ENCODE measurements around the gene OR10A5. TPM values are rescaled to one million over a fixed set of nuclear protein-coding genes. Genes with fewer than 3 reads are reported as not detected.

OR10A5 gene
- total and polyA plus RNA-seq, 2 of the 8 experiments (the other 6 are each of a cell fraction or from before 2014, with no cell fraction given), result not detected

DNA sequence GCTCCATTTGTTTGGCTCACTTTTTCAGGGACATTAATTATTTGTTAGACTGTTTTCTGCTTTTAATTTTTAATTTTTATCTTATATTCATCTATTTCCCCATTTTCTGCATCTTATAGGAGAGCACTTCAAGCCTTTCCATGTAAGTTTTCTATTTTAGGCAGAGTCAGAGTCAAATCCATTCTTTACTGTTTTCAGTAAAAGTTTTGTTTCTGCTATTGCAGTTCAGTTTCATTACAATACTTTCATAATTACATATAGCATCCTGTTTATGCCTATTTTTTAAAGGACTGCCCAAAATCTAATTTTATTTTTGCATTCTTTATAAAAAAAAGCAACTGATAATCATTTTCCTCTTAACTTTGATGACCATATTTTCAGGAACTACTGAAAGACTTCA, 3.8 kb upstream of the OR10A5 start (continued):
- TF ChIP-seq, protein P1, sequence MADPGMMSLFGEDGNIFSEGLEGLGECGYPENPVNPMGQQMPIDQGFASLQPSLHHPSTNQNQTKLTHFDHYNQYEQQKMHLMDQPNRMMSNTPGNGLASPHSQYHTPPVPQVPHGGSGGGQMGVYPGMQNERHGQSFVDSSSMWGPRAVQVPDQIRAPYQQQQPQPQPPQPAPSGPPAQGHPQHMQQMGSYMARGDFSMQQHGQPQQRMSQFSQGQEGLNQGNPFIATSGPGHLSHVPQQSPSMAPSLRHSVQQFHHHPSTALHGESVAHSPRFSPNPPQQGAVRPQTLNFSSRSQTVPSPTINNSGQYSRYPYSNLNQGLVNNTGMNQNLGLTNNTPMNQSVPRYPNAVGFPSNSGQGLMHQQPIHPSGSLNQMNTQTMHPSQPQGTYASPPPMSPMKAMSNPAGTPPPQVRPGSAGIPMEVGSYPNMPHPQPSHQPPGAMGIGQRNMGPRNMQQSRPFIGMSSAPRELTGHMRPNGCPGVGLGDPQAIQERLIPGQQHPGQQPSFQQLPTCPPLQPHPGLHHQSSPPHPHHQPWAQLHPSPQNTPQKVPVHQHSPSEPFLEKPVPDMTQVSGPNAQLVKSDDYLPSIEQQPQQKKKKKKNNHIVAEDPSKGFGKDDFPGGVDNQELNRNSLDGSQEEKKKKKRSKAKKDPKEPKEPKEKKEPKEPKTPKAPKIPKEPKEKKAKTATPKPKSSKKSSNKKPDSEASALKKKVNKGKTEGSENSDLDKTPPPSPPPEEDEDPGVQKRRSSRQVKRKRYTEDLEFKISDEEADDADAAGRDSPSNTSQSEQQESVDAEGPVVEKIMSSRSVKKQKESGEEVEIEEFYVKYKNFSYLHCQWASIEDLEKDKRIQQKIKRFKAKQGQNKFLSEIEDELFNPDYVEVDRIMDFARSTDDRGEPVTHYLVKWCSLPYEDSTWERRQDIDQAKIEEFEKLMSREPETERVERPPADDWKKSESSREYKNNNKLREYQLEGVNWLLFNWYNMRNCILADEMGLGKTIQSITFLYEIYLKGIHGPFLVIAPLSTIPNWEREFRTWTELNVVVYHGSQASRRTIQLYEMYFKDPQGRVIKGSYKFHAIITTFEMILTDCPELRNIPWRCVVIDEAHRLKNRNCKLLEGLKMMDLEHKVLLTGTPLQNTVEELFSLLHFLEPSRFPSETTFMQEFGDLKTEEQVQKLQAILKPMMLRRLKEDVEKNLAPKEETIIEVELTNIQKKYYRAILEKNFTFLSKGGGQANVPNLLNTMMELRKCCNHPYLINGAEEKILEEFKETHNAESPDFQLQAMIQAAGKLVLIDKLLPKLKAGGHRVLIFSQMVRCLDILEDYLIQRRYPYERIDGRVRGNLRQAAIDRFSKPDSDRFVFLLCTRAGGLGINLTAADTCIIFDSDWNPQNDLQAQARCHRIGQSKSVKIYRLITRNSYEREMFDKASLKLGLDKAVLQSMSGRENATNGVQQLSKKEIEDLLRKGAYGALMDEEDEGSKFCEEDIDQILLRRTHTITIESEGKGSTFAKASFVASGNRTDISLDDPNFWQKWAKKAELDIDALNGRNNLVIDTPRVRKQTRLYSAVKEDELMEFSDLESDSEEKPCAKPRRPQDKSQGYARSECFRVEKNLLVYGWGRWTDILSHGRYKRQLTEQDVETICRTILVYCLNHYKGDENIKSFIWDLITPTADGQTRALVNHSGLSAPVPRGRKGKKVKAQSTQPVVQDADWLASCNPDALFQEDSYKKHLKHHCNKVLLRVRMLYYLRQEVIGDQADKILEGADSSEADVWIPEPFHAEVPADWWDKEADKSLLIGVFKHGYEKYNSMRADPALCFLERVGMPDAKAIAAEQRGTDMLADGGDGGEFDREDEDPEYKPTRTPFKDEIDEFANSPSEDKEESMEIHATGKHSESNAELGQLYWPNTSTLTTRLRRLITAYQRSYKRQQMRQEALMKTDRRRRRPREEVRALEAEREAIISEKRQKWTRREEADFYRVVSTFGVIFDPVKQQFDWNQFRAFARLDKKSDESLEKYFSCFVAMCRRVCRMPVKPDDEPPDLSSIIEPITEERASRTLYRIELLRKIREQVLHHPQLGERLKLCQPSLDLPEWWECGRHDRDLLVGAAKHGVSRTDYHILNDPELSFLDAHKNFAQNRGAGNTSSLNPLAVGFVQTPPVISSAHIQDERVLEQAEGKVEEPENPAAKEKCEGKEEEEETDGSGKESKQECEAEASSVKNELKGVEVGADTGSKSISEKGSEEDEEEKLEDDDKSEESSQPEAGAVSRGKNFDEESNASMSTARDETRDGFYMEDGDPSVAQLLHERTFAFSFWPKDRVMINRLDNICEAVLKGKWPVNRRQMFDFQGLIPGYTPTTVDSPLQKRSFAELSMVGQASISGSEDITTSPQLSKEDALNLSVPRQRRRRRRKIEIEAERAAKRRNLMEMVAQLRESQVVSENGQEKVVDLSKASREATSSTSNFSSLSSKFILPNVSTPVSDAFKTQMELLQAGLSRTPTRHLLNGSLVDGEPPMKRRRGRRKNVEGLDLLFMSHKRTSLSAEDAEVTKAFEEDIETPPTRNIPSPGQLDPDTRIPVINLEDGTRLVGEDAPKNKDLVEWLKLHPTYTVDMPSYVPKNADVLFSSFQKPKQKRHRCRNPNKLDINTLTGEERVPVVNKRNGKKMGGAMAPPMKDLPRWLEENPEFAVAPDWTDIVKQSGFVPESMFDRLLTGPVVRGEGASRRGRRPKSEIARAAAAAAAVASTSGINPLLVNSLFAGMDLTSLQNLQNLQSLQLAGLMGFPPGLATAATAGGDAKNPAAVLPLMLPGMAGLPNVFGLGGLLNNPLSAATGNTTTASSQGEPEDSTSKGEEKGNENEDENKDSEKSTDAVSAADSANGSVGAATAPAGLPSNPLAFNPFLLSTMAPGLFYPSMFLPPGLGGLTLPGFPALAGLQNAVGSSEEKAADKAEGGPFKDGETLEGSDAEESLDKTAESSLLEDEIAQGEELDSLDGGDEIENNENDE (IDR thresholded peaks at IDR 0.05; ENCODE audit: insufficient replicate concordance, low read length), result no peak
- TF ChIP-seq TEAD4 (IDR thresholded peaks at IDR 0.05; ENCODE audit: low read depth, low read length) (no peak), TCF12 (IDR thresholded peaks at IDR 0.05; ENCODE audit: low read depth, low read length) (no peak), KDM5A (IDR thresholded peaks at IDR 0.05; ENCODE audit: low read length) (no peak), EZH2 (IDR thresholded peaks at IDR 0.05; ENCODE audit: low read depth, low read length, severe bottlenecking) (no peak), JUND (IDR thresholded peaks at IDR 0.05; ENCODE audit: low read length) (no peak), RBBP5 (IDR thresholded peaks at IDR 0.05; ENCODE audit: borderline replicate concordance, low read depth, low read length) (no peak)
- TF ChIP-seq, protein P2, sequence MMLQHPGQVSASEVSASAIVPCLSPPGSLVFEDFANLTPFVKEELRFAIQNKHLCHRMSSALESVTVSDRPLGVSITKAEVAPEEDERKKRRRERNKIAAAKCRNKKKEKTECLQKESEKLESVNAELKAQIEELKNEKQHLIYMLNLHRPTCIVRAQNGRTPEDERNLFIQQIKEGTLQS (IDR thresholded peaks at IDR 0.05; ENCODE audit: insufficient read depth, low read depth, low read length), result no peak

Data from H1 (cell line).